ENCODE data around the gene BTBD7. TPM values are rescaled to one million over a fixed set of nuclear protein-coding genes. Genes with fewer than 3 reads are reported as not detected.

Gene BTBD7
- polyA plus RNA-seq, 1 donor (not counting 4 experiments of a cell fraction or from before 2014, with no cell fraction given), result 25.1 TPM

DNA sequence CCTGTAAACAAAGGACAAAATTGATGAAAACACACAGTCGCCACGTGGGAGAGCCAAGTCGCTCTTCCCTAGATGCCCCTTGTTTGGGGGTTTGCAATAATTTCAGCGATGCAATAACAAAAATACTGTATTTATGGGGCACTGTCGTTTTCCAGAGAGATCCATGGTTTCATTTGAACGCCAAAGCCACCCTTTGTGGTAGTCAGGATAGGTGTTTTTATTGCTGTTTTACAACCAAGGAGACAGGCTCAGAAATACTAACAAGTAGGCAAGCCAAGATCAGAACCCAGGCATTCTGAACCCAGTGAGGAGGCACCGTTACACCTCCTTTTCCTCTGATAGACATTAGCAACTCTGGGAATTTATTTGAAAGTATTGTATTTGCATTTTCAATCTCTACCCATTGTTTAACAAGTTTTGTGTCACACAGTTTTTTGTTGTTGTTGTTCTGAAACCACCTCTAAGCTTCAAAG lies 831 bp upstream of the BTBD7 start:
- H3K27me3 ChIP-seq (ENCODE audit: control insufficient read depth, extremely low read depth, insufficient read depth, low read length), result no peaks in the 10 kb centered on the region
- peak overlapping the region; percentile 84 for H3K9ac ChIP-seq (ENCODE audit: control insufficient read depth, extremely low read depth, insufficient read depth, low read length)
- no peak for FAIRE-seq

DNA sequence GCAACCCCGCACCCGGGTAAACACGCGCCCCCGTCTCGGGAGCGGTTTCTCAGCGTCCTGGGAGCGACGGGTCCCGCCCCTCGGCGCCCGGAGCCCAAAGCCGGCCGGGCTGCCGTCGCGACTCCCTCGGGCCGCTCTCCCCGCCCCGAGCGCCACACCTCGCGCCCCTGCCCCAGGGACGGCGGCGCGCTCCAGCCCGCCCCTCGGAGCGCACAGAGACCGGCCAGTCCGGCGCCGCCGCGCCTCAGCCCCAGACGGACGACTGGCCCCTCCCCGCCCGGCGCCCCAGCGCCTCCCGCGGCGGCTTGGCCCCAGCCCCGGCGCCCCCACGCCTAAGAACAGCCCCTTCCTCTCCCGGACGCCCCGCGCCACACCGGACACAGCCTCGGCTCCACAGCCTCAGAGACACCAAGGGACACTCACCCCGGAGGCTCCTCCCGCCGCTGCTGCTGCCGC lies 411 bp downstream of the BTBD7 start:
- TF ChIP-seq EZH2 (IDR thresholded peaks at IDR 0.05; ENCODE audit: low read length), result no peak
- TF ChIP-seq, protein P1, sequence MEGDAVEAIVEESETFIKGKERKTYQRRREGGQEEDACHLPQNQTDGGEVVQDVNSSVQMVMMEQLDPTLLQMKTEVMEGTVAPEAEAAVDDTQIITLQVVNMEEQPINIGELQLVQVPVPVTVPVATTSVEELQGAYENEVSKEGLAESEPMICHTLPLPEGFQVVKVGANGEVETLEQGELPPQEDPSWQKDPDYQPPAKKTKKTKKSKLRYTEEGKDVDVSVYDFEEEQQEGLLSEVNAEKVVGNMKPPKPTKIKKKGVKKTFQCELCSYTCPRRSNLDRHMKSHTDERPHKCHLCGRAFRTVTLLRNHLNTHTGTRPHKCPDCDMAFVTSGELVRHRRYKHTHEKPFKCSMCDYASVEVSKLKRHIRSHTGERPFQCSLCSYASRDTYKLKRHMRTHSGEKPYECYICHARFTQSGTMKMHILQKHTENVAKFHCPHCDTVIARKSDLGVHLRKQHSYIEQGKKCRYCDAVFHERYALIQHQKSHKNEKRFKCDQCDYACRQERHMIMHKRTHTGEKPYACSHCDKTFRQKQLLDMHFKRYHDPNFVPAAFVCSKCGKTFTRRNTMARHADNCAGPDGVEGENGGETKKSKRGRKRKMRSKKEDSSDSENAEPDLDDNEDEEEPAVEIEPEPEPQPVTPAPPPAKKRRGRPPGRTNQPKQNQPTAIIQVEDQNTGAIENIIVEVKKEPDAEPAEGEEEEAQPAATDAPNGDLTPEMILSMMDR (optimal IDR thresholded peaks at IDR 0.05 in 1 of 3, IDR thresholded peaks at IDR 0.05 in 1 of 3, conservative IDR thresholded peaks at IDR 0.05 in 1 of 3; ENCODE audit: extremely low read depth in 1 of 3, insufficient read depth in 2 of 3, low read length in 3 of 3), result no peak
- H3K9me3 ChIP-seq (ENCODE audit: control insufficient read depth, low read depth, low read length), result no peaks in the 10 kb centered on the region
- H3K9me1 ChIP-seq (ENCODE audit: control insufficient read depth, extremely low read depth, insufficient read depth, low read length), result no peaks in the 10 kb centered on the region
- H3K9ac ChIP-seq (ENCODE audit: control insufficient read depth, extremely low read depth, insufficient read depth, low read length), result peak overlapping the region; percentile 84
- no peaks in the 10 kb centered on the region for H3K27me3 ChIP-seq (ENCODE audit: control insufficient read depth, extremely low read depth, insufficient read depth, low read length)
- H3K4me3 ChIP-seq (ENCODE audit: control insufficient read depth in 2 of 3, extremely low read depth in 1 of 3, insufficient read depth in 2 of 3, low read depth in 1 of 3, low read length in 3 of 3), result peak overlapping the region; percentile 81 to 95 (median 86)
- peak overlapping the region; percentile 54 for H2AFZ ChIP-seq (ENCODE audit: control insufficient read depth, low read length)
- no peak for FAIRE-seq
- peak overlapping the region; percentile 78 for H3K4me2 ChIP-seq (ENCODE audit: control insufficient read depth, extremely low read depth, insufficient read depth, low read depth, low read length)
- H3K79me2 ChIP-seq (ENCODE audit: control insufficient read depth, insufficient read depth, low read length), result peaks cover 58% of the 10 kb centered on the region
- peak overlapping the region; percentile 78 for H3K27ac ChIP-seq (ENCODE audit: control insufficient read depth, insufficient read depth, low read length)
- DNase-seq (ENCODE audit: low read depth, low spot score), result no peak
- peaks cover 18% of the 10 kb centered on the region for H3K4me1 ChIP-seq (ENCODE audit: control insufficient read depth, extremely low read depth, insufficient read depth, low read length)
- H3K36me3 ChIP-seq (ENCODE audit: control insufficient read depth in 2 of 2, extremely low read depth in 1 of 2, insufficient read depth in 2 of 2, low read length in 2 of 2), result peaks cover 0 to 5% of the 10 kb centered on the region in 2 experiments
- H4K20me1 ChIP-seq (ENCODE audit: control insufficient read depth, extremely low read depth, insufficient read depth, low read length), result no peaks in the 10 kb centered on the region
- dilution Hi-C loops (cut with MboI; ENCODE audit: extremely low pct_ligation_motif_present, low sequenced_read_pairs), result no loop called here

More for the DNA sequence above, 831 bp upstream of the BTBD7 start:
- no peak for TF ChIP-seq EZH2 (IDR thresholded peaks at IDR 0.05; ENCODE audit: low read length)
- TF ChIP-seq, protein P1 (optimal IDR thresholded peaks at IDR 0.05 in 1 of 3, IDR thresholded peaks at IDR 0.05 in 1 of 3, conservative IDR thresholded peaks at IDR 0.05 in 1 of 3; ENCODE audit: extremely low read depth in 1 of 3, insufficient read depth in 2 of 3, low read length in 3 of 3), result no peak
- Histone ChIP-seq H3K4me2 (ENCODE audit: control insufficient read depth, extremely low read depth, insufficient read depth, low read depth, low read length) (peak overlapping the region; percentile 96), H3K79me2 (ENCODE audit: control insufficient read depth, insufficient read depth, low read length) (peaks cover 45% of the 10 kb centered on the region), H4K20me1 (ENCODE audit: control insufficient read depth, extremely low read depth, insufficient read depth, low read length) (no peaks in the 10 kb centered on the region), H3K4me1 (ENCODE audit: control insufficient read depth, extremely low read depth, insufficient read depth, low read length) (peaks cover 18% of the 10 kb centered on the region), H3K36me3 (ENCODE audit: control insufficient read depth in 2 of 2, extremely low read depth in 1 of 2, insufficient read depth in 2 of 2, low read length in 2 of 2) (peaks cover 0 to 5% of the 10 kb centered on the region in 2 experiments), H3K27ac (ENCODE audit: control insufficient read depth, insufficient read depth, low read length) (peak overlapping the region; percentile 73), H3K4me3 (ENCODE audit: control insufficient read depth in 2 of 3, extremely low read depth in 1 of 3, insufficient read depth in 2 of 3, low read depth in 1 of 3, low read length in 3 of 3) (peak overlapping the region; percentile 81 to 95 (median 86)), H3K9me1 (ENCODE audit: control insufficient read depth, extremely low read depth, insufficient read depth, low read length) (no peaks in the 10 kb centered on the region), H3K9me3 (ENCODE audit: control insufficient read depth, low read depth, low read length) (no peaks in the 10 kb centered on the region), H2AFZ (ENCODE audit: control insufficient read depth, low read length) (peak overlapping the region; percentile 96)
- dilution Hi-C loops (cut with MboI; ENCODE audit: extremely low pct_ligation_motif_present, low sequenced_read_pairs), result no loop called here
- DNase-seq (ENCODE audit: low read depth, low spot score), result no peak
